COLO668 (cell line): ENCODE data around the gene HTR4.

Experiments
- DNase-seq: peaks from one replicate; lab custom pipeline; 2025; ENCODE audit not compliant: unreplicated experiment; lab: John Stamatoyannopoulos, UW

The HTR4 gene

DNA sequence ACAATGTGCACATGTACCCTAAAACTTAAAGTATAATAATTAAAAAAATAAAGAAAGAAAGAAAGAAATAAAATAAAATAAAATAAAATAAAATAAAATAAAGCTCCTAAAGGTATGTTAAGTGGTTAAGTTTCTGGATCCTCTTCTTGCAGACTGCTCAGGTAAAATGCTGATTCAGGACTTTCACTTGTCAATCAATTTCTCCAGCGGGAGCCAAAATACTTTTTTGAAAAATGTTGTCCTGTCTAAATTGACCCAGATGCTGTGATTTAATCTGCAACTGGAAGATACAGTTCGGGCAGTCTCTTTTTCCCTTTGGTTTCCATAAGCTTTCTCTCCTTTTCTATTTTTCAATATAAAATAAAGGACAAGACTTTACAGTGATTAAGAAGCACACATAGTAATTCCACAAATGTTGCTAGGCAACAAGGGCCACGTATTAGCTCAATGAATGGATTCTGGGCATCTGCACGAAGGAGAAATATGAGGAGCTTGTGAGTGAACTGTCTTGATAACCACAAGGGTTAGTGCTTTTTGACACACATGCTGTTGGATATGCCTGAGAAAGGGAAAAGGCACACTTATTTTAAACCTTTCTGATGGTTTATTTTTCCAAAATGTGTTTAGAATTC, 38.6 kb downstream of the HTR4 start:
- DNase-seq = no peak

DNA sequence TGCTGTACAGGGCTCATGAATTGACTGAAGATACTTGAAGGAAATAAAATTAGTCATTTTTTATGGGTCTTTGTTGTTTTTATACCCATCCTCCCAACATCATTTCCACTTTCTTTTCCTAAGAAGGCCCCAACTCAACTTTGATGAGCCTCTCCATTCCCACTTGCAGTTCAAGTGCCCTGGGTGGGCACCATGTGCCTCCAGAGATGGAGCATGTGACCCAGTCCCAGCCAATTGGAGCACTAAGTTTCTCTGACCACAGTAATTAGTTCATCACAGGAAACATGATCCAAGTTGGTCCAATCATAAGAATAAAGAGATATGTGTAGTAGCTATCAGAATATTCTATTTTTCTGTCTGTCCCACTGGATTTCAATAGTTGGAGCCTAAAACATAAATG, 46.9 kb downstream of the HTR4 start:
- no peak for DNase-seq

DNA sequence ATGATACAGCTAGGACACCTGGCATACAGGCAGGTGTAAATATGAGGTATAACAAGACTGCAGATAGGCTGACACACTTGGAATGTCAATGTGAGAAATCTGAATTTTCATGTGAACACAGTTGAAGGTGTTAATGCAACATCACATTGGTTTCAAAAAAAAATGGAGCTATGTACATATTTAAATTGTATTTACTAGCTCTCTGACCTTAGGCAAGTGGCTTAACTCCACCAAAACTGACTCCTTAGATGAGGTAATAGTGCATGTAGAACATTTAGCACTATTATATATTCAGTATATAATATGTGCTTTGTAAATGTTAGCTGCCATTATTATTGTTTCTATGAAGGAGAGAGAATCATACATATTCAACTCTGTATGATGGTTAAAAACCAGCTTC, 48.0 kb downstream of the HTR4 start:
- no peak for DNase-seq

DNA sequence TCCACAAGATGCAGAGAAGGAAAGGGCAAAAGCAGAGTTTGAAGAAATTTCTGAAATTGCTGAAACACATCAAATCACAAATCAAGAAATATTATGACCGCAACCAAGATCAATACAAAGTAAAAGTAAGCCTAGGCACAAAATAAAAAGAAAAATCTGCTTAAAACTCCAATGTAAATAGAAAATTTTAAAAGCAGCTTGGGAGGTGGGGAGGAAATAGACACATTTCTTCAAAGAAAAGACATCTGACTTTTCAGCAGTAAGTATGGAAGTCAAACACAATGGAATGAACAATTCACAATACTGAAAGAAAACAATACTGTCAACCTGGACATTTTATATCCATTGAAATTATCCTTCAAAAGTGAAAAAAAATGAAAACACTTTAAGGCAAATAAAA, 55.1 kb downstream of the HTR4 start:
- DNase-seq = no peak

DNA sequence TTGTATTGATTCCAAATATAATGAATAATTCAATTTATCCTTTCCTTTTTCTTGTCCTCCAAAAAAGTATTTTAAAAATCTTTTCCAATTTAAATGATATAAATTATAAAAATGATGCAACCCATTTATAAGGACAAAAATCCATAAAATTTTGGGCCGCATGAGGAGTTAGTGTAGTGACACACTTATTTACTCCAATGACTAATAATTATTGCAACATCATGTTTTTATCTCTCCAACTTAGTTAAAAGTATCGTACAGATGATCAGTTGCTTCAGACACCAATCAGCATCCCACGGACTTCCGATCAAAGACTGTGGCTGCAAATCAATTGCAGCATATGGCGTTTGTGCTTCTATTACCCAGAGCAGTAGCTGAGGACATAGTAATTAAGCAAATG, 58.6 kb downstream of the HTR4 start:
- no peak for DNase-seq

DNA sequence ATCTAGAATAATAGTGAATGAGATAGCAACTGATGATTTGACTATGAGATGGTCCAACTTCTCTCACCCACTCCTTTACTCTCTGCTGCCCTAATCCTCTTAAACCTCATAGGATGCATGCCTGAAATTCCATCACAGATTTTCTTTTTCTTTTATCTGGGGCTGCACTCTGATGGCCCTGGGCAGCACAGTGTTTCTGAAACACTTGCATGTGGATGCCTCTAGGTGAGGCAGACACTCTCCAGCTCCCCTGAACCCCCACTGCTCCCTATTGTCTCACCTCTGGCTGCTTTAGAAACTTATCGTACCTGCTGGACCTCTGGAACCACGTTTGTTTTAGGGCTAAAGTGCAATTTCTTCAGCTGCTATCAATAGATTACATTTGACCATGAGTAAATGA, 67.5 kb downstream of the HTR4 start:
- no peak for DNase-seq

DNA sequence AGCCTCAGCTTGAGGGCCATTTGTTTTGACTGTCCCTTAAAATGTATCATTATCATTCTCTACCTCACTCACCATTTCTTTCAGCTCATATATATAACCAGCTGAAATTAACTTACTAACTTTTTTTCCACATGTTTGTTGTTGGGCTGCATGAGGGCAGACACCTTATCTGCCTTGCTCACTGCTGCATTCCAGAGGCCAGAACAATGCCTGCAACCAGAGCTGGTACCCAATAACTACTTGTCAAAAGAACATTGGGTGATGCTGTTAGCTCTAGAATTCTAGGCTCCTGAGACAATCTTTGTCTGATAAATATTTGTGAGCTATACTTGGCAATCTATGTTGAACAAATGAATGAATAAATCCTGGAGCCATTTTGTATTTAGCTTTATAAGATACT, 68.3 kb downstream of the HTR4 start:
- no peak for DNase-seq

DNA sequence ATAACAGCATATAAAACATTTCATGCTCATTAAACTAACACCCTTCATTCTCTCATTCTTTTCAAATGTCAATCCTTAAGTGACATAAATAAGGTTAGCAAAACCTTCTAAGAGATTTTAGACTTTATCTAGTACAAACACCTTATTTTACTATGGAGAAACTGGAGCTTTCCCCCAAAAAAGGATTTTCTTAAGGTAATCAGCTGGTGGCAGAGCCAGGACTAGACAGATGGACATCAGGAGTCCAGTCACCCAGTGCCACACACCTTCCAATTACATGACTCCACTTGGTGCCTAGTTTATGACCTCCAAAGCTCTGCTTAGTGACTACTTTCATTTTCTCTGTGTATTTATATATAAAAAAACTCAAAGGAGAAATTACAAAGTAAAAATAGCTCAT, 70.2 kb downstream of the HTR4 start:
- no peak for DNase-seq

DNA sequence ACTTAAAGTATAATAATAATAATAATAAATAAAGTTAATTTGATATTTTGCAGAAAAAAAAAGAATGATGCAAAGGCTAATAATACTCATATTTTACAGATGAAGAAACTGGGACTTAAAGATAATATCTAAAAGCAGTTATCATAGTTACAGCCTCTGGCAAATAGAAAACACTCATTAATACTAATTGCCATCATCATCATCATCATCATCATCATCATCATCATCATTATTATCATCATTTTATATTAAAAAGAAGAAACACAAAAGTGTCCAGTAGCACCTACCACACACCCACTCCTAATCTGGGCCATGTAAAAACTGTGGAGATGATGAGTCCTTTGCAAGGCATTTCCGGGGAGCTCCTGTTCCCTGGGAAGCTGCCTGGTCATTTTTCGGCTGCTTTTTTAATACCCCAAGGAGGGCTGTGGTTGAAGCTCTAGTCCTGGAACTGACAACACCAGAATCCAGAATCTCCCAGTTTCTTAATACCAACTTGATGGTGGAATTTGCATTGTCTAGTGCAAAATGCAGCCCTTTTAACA, 70.8 kb downstream of the HTR4 start:
- no peak for DNase-seq

DNA sequence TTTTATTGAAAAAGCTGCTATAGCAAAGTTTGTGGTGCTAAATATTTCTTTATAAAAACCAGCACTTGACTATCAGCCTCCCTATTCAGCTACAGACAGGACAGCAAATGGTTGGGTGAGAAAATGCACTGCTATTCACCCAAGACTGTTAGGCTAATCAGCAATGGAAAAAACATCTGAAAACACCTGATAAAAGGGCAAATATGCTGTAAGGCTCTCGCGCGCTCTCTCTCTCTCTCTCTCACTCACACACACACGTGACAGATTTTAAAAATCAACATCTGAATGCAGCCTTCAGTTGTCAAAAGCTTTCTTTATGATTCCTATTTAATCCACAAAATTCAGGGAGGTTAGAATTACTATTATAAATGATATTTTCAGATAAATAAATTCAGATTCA, 80.2 kb downstream of the HTR4 start:
- DNase-seq = no peak

DNA sequence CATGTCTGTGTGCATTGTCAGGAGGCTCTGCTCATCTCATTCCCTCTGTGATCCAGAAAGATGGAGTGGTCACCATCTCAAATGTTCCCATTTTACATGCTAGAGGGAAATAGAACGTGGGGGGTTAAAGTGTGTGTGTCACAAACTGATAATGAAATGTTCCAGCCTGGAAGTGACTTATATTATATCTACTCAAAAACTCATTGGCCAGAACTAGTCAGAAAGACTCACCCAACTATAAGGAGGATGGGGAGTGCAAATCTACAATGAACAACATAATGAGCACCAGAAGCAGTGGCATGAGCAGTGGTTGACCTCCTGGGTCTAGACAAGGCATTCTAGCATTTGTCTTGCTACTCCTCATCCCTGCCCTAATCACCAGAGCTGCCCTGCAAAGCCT, 81.0 kb downstream of the HTR4 start:
- DNase-seq = no peak

DNA sequence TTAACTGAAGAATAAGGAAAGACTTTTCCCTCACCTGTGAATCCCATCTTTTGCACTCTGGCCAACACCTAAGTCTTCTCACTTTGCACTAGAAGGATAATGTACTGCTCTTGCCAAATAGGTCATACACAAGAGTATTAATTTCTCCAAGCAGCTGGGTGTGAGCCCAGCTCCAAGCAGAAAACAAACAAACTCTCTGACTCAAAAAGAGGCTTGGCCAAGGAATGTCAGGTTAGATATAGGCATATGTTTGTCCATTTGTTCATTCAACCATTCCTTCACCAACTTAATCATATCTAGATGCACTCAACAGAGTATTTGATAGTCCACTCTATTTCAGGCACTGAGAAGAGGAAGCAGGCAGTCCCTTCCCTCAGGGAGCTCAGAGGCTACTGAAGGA, 84.4 kb downstream of the HTR4 start:
- DNase-seq = no peak

DNA sequence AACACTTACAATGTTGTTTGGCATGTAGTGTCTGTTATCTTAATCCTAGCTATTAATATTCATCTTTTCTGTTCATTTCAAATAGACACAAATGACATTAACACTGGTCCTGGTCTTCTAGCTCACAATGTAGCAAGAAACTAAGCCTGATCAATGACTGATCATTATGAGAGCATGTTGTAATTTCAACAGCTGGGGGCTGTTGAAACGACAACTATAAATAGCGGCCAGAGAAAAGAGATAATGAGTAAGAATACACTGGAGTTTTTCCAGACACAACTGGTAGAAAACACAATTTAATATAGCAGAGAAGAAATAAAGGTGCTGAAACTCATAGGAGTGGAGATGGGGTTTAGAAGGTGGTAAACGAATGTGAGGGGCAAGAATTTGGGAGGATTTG, 89.2 kb downstream of the HTR4 start:
- no peak for DNase-seq

DNA sequence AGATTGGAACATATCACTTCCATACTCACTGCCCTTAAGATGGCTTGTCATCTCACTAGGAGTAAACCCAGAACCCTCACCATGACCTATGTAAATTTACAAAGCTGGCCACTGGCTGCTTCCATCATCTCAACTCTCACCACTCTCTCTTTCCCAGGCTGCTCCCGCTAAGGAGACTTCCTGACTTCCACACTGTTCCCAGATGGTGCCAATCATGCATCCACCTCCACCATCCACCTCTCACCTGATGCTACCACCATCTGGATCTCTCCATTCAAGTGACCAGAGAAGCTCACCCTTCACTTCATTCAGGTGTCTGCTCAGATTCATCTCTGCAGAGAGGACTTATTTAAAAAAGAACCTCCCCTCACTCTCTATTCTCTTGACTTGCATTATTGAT, 91.3 kb downstream of the HTR4 start:
- DNase-seq = no peak

DNA sequence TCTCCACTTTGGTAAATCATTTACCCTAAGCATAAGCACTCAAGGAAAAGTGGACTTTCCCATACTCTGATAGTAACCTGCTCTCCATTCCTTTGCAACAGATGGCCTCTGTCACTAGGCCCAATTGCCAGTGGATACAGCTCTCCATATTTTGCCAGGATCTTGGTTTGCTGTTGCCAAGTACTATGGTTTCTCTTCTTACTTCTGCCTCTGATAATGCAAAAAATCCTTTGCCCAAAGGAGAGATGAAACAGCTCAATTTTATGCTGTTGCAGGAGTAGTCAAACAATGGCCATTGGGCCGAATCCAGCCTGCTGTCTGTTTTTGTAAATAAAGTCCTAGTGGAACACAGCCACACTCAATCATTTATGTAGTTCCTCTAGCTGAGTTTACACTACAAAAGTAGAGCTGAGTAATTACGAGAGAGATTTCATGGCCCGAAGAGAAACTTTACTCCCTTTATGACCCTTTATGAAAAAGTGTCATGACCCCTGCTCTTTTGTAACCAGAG, 92.5 kb downstream of the HTR4 start:
- no peak for DNase-seq

DNA sequence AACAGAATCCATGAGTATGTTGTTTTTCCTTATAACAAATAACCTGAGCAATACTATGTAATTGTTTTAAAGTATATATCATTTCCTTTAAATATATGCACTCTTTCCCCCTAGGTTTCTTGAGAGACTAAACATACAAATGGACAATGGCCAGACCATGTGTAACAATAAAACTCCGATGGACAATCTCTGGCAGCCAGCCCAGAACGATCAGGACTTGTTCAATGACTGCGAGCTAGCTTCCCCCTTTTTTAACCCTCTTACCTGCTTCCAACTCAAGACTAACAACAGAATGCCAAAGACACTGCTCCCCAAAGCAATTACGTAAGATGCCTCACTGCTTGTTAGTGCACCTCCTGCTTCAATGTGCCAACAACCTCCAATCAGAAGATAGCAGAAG, 94.9 kb downstream of the HTR4 start:
- no peak for DNase-seq

DNA sequence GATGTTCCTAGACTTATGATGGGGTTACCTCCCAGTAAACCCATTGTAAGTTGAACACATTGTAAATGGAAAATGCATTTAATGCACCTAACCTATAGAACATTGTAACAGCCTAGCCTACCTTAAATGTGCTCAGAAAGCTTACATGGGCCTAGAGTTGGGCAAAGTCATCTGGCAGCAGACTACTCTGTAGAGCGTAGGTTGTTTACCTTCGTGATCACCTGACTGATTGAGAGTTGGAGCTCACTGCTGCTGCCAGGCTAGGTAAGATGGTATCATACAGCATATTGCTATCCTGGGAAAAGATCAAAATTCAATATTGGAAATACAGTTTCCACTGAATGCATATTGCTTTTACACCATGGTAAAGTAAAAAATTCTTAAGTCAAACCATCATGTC, 95.4 kb downstream of the HTR4 start:
- DNase-seq = no peak

DNA sequence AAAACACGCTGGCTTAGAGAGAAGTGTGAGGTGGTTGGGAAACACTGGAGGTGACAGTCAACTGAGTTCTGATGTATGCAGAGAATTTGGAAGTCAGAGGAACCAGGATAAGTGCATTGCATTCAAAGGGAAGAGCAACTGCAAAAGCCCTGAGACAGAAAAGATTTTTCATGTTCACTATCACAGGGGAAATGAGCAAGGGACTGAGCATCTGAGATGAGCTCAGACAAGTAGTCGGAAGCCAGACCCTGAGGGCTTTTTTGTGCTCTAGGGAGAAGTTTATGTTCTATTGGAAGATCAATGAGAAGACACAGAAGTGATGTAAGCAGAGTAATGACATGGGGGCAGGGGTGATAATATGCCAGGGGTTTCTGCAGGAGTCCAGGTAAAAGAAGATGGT, 97.5 kb downstream of the HTR4 start:
- DNase-seq = no peak

DNA sequence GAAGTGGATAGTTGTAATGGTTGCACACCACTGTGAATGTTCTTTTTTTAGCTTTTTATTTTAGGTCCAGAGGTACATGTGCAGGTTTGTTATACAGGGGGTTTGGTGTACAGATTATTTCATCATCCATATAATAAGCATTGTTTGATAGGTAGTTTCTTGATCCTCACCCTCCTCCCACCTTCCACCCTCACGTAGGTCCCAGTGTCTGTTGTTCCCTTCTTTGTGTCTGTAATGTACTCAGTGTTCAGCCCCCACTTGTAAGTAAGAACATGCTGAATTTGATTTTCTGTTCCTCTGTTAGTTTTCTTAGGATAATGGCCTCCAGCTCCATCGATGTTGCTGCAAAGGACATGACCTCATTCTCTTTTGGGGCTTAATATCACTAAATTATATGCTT, 99.7 kb downstream of the HTR4 start:
- no peak for DNase-seq

DNA sequence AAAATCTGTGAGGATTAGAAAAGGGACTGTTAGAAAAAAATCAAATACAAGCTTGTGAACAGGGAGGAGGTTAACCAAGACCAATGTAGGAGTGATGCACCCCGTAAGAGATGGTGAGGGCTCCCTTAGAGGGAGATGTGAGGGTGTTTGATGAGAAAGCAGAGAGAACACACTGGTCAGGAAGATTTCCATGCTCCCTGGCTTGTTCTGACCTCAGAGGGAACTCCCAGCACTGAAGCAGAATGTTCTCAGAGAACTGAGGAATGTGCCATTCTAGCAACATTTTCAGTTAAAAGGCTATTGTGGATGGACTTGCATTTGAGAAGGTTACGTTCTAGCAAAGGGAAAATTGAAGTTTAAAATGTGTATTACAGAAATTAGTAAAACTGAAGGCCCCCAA, 110.6 kb downstream of the HTR4 start:
- DNase-seq = no peak

DNA sequence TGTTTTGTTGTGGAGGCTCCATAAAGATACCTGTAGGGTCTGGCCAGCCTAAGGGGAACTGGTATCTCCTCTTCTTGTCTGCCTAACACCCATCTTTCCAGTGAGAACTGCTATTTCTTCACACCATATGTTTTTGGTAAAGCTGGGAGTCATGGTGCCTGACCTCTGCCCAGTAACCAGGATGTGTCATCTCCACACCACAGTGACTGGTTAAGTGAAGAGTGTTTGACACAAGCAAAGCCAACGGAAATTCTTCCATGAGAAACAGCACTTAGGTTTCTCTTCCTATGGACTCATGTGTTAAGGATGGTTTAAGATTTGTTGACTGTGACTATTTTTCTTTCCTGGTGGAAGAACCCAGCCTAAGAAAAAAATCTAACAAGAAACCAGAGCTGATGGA, 111.5 kb downstream of the HTR4 start:
- no peak for DNase-seq

DNA sequence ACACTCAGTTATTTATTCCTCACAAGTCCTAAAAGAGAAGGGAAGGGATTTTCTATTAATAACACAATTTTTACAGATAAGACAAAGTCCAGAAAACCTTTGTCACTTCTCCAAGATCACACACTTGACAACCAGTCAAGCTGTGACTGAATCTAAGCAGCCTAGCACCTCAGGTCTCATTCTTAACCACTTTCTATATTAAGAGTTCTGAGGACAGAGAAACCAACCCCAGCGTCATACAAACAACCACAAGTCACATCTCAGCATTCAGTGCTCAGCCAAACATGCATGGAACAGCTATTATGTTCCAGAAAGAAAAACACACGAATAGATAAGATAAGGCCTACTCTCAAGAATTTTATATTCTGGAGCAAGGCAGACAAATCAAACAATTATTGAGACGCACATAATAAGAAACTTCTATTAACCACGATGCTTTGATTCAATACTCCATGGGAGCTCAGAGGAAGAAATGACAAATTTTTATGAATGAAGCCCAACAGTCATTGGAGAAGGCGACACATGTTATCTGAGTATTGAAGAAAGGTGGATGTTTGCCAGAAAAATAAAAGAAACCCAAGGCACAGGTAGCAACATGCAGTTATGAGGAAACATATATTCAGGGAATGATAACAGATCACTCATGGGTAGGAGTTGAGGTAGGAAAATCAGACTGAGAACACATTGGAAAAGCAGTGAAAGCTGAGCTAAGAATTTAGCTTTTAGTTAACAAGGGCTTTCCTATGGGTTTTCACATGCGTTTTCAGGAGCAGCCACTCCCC, 113.1 kb downstream of the HTR4 start:
- no peak for DNase-seq

DNA sequence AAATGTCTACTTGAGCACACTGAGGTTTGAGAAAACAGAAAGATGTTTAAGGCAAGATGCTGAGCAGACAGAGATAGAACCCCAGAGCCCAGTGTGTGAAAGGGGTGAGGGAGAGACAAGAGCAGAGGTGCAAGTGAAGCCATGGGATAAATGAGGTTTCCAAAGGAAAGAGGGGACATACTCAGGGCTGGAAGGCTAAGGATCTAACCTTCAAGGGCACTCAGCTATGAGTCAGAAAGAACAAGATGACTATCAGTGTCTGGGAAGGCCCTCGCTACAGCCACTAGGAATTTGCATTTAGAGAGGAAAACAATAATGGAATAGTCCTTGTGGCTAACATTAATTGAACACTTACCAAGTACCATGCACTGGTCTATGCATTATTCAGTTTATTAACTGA, 113.7 kb downstream of the HTR4 start:
- no peak for DNase-seq
